KOPT-K1 (cell line): ENCODE measurements around the gene WDR91.

Source experiments
- H3K27ac ChIP-seq: fragments of 200-600 bp; sonication (generic); 2 replicates; pipeline ENCODE4 v1.5.1; 2016; ENCODE audit warnings: antibody characterized with exemption, mild to moderate bottlenecking, low read depth, low read length; ENCODE audit not compliant: poor library complexity, severe bottlenecking
- H3K36me3 ChIP-seq: fragments of 200-600 bp; sonication (generic); 2 replicates; pipeline ENCODE4 v1.5.1; 2017; ENCODE audit warnings: antibody characterized with exemption, mild to moderate bottlenecking, low read length, moderate library complexity; ENCODE audit not compliant: insufficient read depth
- H3K9me3 ChIP-seq: fragments of 200-600 bp; sonication (generic); 2 replicates; pipeline ENCODE4 v1.5.1; 2017; ENCODE audit warnings: antibody characterized with exemption, low read length, mild to moderate bottlenecking; ENCODE audit not compliant: insufficient read depth, poor library complexity, severe bottlenecking

Gene WDR91

DNA sequence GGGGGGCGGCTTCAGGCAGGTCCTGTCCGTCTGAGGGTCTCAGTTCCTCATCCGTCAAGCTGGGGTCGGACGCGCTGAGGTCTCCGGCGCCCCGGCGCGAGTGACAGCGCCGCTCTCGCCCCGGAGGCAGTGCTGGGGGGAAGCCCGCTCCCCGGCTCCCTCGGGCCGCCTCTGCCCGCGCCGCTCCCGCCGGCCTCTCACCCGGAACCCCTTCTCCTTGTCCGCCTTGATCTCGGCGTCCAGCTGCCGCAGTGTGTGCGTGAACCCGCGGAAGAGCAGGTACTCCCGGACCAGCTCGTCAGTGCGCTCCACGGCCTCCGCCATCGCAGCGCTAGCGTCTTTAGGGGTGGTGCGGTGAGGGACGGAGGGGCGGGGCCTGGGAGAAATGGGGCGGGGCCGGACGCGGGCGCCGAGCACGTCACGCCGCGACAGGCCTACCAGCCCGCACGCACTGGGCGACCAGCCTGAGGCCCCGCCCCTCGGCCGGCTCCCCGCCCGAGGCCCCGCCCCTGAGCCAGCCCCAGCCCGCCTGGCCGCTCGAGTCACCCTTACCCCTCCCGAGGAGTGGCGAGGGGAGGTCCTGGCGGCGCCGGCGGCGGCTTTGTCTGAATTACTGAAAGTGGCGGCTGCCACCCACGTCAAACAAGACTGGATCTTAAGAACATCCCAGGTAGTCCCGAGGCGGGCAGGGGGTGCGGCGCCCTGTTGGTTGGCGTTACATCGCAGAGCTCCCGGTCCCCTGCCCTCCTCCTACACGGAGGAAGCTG, at the start of gene WDR91:
Gene WDR91, minus strand, starts transcription at position 348 of the 767 bp plus-strand sequence. Its CDS starts 24 bp downstream, at position 324.
- peak within 1 kb of the TSS; percentile 47 for H3K27ac ChIP-seq

DNA sequence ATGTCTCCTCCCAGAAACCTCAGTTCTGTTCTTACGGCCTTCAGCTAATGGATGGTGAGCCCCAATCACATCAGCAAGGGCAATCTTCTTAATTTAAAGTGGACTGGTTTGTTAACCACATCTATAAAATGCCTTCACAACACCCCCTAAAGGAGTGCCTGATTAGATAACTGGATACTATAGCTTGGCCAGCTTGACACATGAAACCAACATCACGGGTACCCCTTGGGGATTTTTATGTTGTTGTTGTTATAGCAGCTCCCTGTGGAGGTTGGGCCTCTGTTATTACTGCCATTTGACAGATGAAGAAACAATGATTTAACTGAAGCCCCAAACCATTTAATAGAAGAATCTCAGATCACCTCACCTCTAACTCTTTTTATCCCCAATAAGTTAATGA, 49.1 kb upstream of the WDR91 start:
- Histone ChIP-seq H3K9me3 (peaks cover 22% of the 10 kb centered on the region), H3K36me3 (no peaks in the 10 kb centered on the region), H3K27ac (no peak overlapping the region)

More for the DNA sequence above, at the start of gene WDR91:
- H3K9me3 ChIP-seq = no peaks in the 10 kb centered on the region
- no peaks in the 10 kb centered on the region for H3K36me3 ChIP-seq

- Histone ChIP-seq H3K27ac (no peak overlapping the region), H3K36me3 (no peaks in the 10 kb centered on the region)
These were observed 48.4 kb upstream of the WDR91 start for GRCh38 chr7:135259702-135260101.

GRCh38 chr7:135258585-135258984, 47.3 kb upstream of the WDR91 start:
- H3K9me3 ChIP-seq = peaks cover 7% of the 10 kb centered on the region

More at GRCh38 chr7:135259702-135260101, 48.4 kb upstream of the WDR91 start:
- peaks cover 18% of the 10 kb centered on the region for H3K9me3 ChIP-seq

GRCh38 chr7:135257790-135258189, 46.5 kb upstream of the WDR91 start:
- Histone ChIP-seq H3K36me3 (no peaks in the 10 kb centered on the region), H3K27ac (no peak overlapping the region), H3K9me3 (no peaks in the 10 kb centered on the region)

More at GRCh38 chr7:135258585-135258984, 47.3 kb upstream of the WDR91 start:
- H3K36me3 ChIP-seq = no peaks in the 10 kb centered on the region
- H3K27ac ChIP-seq = no peak overlapping the region

DNA sequence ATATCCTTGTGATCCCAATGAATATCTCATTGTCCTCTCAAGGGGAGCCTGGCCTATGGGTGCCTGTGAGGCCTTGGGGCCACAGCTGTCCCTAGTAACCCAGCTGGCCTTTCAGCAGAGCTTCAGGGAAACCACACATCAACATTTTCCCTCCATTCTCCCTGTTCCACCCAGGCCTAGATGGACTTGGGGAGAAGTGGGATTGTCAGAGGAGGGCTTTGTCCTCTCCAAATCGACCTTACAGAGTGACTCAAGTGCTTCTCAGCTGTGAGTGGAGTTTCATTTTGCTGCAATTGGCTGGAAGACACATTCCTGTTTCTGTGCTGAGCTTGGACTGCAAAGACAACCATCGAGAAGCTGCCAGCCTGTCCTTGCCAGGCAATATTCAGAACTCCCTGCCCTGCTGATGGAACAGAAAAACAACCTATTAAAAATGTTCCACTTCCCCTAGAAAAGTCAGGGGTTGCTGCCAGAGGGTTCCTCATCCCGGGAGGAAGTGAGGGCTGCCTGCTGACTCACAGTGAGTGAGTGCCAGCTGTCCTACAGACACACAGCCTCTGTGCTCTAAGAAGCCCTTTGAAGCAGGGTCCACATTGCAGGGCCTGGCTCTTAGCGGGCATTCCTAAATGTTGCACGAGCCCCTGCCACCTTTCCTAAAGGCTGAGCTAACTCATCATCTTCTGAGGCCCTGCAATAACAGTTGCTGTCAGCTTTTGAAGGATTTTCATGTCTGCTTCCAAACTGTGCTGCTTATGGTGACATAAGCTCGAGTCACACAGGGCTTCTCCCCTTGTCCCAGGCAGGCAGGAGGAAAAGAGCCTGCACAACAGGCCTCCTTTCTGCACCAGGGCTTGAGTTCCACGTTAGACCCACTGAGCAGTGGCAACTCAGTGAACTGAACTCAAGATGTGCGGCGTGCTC, 42.8 kb upstream of the WDR91 start:
- H3K9me3 ChIP-seq = no peaks in the 10 kb centered on the region
- H3K27ac ChIP-seq = no peak overlapping the region
- no peaks in the 10 kb centered on the region for H3K36me3 ChIP-seq

GRCh38 chr7:135251496-135252391, 40.4 kb upstream of the WDR91 start:
- H3K27ac ChIP-seq = no peak overlapping the region
- no peaks in the 10 kb centered on the region for H3K36me3 ChIP-seq
- no peaks in the 10 kb centered on the region for H3K9me3 ChIP-seq

- Histone ChIP-seq H3K9me3 (no peaks in the 10 kb centered on the region), H3K36me3 (no peaks in the 10 kb centered on the region), H3K27ac (no peak overlapping the region)
These were observed 37.2 kb upstream of the WDR91 start for GRCh38 chr7:135248546-135248945.

DNA sequence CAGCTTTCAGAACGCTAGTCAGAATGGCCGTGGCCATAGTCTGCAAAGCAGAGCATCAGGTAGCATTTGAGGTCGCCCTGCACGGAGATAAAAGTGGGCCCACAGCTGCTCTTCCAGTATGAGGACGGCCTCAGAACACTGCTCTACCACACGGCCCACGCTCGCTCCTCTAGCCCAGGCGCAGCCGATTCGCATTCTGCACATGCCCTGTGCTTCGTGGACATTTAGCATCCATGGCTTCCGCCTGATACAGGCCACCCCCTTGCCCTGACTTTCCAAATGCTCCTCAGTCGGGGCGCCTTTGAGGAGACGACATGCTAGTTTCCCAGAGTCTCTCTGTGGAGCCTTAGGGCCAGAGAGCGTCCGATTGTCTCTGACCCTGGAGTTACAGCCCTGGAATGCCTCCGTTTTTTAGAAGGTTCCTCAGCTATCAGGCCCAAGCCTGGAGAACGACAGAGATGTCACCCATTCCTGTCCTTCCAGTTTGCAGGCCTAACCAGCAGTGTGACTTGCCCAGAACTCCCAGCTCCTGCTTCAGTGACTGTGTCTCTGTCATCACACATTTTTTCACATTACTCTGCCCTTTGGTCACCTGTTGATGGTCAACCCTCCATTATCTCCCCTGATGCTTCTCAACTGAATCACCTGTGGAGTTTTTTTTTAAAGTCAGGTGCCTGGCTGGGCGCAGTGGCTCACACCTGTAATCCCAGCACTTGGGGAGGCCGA, 36.6 kb upstream of the WDR91 start:
- no peak overlapping the region for H3K27ac ChIP-seq
- no peaks in the 10 kb centered on the region for H3K9me3 ChIP-seq
- H3K36me3 ChIP-seq = no peaks in the 10 kb centered on the region

GRCh38 chr7:135246191-135246825, 35.0 kb upstream of the WDR91 start:
- Histone ChIP-seq H3K27ac (no peak overlapping the region), H3K9me3 (no peaks in the 10 kb centered on the region), H3K36me3 (no peaks in the 10 kb centered on the region)

- Histone ChIP-seq H3K9me3 (no peaks in the 10 kb centered on the region), H3K27ac (no peak overlapping the region), H3K36me3 (no peaks in the 10 kb centered on the region)
These were observed 34.2 kb upstream of the WDR91 start for GRCh38 chr7:135245226-135246190.

GRCh38 chr7:135242096-135242684, 30.9 kb upstream of the WDR91 start:
- H3K27ac ChIP-seq = no peak overlapping the region
- no peaks in the 10 kb centered on the region for H3K9me3 ChIP-seq
- H3K36me3 ChIP-seq = no peaks in the 10 kb centered on the region
